ENCODE measurements around the gene NNT.
"Not testable (repeated sequence)": the region's sequence is repeated elsewhere in the genome, so short reads cannot be mapped to it uniquely, and the experiment has no call there.

Gene NNT

GRCh38 chr5:43602461-43603343, at the start of gene NNT:
NNT (plus strand) TSS chr5:43603180; CDS start chr5:43609196, 6,016 bp downstream.
- peak; percentile 90 for DNase-seq

DNA sequence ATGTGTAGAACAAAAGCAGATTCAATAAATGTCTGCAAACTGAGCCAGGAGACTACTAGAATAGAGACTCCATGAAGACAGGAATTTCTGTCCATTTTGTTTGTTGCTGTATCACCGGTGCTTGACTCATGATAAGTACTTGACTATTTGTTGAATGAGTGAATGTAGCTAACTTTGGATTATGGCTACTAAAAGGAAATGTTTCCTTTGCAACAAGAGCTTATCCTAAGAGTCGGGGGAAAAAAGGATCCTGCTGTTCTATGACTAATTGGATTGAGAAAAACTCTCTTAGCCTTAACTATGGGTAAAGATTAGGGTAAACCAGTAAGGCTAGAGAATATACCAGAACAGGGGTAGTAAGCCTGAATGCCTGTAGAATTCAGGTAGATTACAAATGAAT, 49.6 kb upstream of the NNT start:
- no peak for DNase-seq

DNA sequence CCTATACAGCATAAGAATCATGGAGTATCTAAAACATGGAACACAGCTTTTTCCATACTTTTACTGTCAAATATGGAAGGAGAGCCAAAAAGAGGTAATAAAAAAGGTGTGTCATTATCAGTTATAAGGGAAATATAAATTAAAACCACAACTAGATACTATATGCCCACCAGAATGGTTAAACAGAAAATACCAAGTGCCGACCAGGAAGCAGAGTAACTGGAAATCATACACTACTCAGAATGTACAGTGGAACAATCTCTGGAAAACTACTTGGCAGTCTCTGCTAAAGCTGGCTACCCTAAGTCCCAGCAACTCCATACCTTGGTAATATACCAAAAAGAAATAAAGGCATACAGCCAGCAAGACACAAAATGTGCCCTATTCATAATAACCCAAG, 48.5 kb upstream of the NNT start:
- DNase-seq = no peak

DNA sequence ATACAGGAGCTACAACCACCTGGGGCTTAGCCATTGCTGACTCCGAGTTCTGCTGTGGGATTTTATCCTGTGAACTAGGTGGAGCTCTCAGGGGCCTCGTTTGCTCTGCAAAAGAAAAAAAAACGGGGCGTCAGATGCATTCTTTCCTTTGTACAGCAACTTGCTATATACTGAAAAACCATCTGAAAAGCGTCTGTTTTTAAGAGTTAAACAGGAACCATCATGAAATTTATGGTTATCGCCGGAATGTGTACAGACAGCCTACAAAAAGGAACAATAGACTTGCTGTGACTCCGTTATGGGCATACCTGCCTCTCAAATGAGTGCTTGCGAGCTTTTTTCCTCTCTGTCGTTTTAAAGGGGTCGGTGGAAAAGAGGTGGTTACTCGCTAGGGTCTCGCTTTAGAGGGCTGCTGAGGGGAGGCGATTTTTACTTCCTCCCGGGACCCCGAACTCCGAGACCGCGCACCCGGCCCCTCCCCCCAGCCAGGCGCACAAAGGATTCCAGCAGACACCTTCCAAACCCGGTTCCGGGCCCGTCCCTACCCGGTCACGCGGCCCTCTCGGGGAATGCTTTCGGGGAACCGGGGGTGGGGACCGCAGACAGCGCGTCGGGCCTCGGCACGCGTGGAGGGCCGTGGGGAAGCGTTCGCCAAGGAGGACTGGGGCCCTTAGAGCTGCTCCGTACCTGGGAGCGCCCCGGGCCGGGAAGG, 46.9 kb upstream of the NNT start:
- peak; percentile 84 for DNase-seq

- not testable (repeated sequence) for DNase-seq
Measured at GRCh38 chr5:43556607-43556856, 46.4 kb upstream of the NNT start.

- DNase-seq = peak; percentile 94
Measured at GRCh38 chr5:43556857-43557542, 46.0 kb upstream of the NNT start, which contains the start of gene PAIP1. PAIP1 (minus strand) TSS chr5:43557077; CDS start chr5:43556846, 231 bp downstream.

DNA sequence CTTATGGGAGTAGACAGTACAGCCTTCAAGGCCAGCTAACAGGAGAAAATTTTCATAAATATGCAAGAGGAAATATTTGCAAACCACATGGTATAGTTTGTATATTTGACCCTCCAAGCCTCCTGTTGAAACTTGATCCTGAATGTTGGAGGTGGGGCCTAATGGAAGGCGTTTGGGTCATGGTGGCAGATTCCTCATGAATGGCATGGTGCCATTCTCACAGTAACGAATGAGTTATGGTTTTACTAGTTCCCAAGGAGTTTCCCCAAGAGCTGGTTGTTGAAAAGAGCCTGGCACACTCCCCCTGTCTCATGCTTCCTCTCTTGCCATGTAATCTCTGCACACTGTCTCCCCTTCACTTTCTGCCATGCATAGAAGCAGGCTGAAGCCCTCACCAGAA, 42.9 kb upstream of the NNT start:
- no peak for DNase-seq

- no peak for DNase-seq
Measured at GRCh38 chr5:43561356-43561755, 41.6 kb upstream of the NNT start.

DNA sequence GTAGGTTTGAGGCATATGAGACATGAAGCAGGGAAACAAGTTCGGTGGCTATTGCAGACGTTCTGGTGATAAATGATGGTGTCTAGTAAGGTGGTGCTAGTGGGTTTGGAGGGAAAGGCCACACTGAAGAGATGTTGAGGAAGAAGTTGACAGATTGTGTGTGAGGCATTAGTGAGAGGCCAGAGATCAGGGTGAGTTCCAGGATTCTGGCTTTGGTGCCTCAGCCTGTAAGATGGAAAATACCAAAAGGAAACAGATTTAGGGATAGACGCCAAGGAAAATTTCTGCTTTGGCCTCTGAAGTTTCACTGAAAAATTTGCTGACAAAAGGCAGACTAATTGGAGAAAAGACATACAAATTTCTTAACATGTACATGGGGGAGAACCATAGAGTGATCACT, 39.7 kb upstream of the NNT start:
- no peak for DNase-seq

DNA sequence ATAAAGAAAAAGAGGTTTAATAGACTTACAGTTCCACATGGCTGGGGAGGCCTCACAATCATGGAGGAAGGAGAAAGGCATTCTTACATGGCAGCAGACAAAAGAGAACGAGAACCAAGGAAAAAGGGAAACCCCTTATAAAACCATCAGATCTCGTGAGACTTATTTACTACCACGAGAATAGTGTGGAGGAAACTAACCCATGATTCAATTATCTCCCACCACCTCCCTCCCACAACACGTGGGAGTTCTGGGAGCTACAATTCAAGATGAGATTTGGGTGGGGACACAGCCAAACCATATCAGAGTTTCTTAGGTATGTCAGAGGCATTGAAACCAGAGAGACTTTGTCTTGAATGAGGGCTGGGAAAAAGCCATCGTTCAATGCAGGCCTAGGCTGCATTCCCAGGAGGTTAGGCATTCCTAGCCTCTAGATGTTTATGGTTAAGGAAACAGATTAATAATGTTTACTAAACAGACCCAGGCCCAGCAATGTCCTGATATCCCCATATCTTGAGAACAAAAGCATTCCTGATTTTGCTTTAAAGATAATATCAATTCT, 38.6 kb upstream of the NNT start:
- no peak for DNase-seq

DNA sequence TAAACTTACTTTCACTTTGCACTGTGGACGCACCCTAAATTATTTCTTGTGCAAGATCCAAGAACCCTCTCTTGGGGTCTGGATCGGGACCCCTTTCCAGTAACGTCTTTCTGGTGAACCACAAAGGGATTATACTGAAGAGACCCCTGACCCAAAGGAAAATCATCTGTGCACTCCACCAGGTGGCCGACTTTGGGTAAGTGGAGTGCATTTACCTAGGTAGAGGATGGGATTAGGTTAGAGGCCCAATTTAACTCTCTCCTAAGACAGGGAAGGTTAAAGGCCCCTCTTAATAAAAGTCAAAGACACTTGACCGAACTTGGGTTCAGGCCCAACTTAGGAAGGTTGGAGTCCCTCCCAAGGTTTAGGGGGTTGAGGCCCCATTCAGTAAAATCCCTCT, 37.9 kb upstream of the NNT start:
- DNase-seq = no peak

DNA sequence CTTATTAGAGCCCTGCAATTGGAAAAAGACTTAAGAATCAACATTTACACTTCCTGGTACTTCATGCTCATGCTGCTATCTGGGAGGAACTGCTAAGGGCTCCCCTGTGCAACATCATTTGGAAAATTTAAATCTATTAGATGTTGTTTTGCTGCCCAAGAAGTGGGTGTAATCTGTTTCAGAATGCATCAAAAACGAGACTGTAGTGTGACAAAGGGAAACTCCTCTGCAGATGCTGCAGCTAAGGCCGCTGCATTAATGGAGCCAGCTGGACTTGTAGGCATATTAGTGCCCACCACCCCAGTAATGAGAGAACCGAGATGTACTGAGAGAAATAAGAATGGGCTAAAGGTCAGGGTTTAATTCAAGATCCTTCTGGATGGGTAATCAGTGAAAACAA, 35.0 kb upstream of the NNT start:
- DNase-seq = no peak

DNA sequence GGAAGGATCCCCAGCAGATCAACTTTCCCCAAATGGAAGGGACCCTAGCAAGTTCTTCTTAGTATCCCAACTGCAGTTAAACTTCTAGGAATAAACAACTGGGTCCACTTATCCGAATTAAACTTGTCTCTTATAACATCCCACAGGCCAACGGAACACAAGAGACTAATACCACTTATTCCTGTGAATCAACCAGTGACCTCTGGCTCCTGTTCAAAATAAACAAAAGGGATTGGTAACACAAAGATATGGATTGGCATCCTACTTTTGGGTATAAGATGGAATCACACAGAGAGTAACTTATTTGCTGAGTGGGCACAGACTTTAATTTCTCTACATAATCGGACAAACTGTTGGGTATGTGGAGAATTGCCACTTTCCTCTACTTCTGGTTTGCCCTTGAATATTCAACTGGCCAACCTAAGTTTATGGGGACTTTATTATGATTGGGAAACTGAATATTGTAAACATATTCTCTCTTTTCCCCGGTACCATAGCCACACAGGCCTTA, 33.7 kb upstream of the NNT start:
- no peak for DNase-seq

DNA sequence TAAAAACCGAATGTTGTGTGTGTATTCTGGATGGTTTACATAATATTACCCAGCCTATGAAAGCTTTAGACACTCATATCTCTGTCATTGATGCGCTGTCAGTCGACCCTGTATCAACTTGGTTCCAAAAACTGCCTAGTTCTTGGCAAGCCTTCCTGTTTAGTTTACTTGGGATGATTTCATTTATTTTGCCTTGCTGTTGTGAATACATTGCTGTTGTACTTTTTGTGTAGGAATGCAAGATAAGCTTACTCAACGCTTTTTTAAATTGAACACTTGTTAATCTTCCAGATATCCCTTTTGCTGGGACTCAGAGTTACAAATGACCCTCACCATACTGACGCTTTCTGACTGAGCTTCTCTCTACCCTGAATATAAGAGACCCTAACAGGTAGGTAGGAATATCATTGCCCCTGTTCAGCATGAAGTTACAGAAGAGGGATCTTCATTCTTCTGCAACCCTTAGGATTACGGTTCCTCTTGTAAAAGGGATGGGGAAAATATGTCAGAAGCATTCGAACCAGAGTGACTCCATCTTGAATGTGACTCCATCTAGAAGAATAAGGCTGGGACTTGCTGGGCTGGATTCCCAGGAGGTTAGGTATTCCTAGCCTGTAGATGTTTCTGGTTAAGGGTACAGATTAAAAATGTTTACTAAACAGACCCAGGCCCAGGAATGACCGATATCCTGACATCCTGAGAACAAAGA, 32.4 kb upstream of the NNT start:
- no peak for DNase-seq

GRCh38 chr5:43571237-43571636, 31.7 kb upstream of the NNT start:
- no peak for DNase-seq

DNA sequence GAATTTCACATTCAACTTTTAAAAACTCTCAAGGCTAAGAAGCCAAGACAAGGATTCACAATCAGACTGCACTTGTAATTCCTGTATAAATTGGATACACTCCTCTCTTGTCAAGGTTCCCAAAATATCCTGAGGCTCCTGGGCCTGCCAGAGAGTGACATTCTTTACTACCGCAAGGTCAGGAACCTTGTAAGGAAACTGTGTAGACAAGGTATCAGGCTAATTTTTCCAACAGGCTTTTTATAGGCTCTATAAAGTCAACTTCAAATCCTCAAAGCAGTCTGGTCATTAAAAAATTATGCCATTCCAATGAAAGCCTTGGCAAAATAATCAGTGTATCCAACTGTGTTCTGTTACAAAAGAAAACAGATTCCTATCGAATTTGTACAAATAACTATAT, 30.6 kb upstream of the NNT start:
- DNase-seq = no peak

DNA sequence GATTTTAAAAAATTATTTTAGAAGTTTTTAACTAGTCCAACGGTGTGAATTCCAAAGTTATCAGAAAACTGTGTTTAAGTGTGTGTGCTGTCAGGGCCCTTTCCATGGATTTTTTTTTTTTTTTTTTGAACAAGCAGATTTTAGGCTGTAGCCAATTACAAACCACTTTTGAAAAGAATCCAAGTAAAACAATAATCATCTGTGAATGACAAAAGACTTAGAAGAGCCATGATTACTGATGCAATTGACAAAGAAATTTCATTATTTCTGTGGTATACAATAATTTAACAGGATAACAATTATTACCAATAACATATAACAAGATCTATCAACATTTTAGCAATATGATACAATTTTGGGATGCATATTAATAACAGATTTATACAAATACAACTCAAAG, 29.9 kb upstream of the NNT start:
- no peak for DNase-seq

DNA sequence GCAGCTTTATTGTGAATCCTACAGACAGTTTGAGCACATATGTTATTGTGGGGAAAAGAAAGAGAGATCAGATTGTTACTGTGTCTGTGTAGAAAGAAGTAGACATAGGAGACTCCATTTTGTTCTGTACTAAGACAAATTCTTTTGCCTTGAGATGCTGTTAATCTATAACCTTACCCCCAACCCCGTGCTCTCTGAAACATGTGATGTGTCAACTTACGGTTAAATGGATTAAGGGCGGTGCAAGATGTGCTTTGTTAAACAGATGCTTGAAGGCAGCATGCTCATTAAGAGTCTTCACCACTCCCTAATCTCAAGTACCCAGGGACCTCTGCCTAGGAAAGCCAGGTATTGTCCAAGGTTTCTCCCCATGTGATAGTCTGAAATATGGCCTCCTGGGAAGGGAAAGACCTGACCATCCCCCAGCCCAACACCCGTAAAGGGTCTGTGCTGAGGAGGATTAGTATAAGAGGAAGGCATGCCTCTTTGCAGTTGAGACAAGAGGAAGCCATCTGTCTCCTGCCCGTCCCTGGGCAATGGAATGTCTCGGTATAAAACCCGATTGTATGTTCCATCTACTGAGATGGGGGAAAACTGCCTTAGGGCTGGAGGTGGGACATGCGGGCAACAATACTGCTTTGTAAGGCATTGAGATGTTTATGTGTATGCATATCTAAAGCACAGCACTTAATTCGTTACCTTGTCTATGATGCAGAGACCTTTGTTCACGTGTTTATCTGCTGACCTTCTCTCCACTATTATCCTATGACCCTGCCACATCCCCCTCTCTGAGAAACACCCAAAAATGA, 22.4 kb upstream of the NNT start:
- DNase-seq = not testable (repeated sequence)

GRCh38 chr5:43581398-43581797, 21.6 kb upstream of the NNT start:
- no peak for DNase-seq

GRCh38 chr5:43582082-43583005, 20.6 kb upstream of the NNT start:
- no peak for DNase-seq

- DNase-seq = no peak
Measured at GRCh38 chr5:43583724-43584123, 19.3 kb upstream of the NNT start.
